Measurements from ENCODE around the gene ESPNL. TPM values are rescaled to one million over a fixed set of nuclear protein-coding genes. Genes with fewer than 3 reads are reported as not detected.

Gene ESPNL
- total and polyA plus RNA-seq, 9 of the 15 experiments (the other 6 are each of a cell fraction or from before 2014, with no cell fraction given), result 0.03 to 0.09 (median 0.05) TPM; not detected in 3

DNA sequence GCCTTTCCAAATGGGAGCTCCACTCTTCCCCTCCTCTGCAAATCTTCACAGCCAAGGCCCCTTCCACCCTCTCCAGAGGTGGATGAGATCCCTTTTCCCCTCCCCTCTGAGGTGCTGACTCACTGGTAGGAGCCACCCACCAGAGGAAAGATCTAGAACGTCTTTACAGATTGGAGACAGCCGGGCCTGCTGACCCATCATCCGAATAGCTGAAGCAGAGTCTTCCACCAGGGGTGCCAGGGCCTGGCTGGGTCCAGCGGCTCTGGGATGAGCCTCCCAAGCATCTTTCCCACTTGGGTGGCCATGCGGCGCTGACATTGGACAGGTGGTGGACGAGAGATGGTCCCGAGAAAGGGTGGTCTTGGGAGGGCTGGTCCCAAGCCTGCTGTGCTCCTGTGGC, 67.6 kb downstream of the ESPNL start:
- ChIA-PET POLR2A (interaction anchor here (0.6 to 1.2 kb wide), 5 partner anchors 9 to 716 kb away, joined by 3 to 5 read pairs (median 3); partner anchors contain the start of gene ERFE), CTCF (ENCODE audit: low intra/inter-chr PET ratio) (no interaction called here)
- Histone ChIP-seq H3K9ac (ENCODE audit: insufficient read depth in 1 of 2, low read depth in 2 of 2, low read length in 2 of 2) (peak overlapping the region in 1 of 2 experiments; percentile 44; a peak in 2 of 4 replicates), H3K4me1 (replicated peaks in 1 of 2; ENCODE audit: control insufficient read depth in 2 of 2, insufficient read depth in 2 of 2, low read length in 2 of 2) (peaks cover 33 to 37% of the 10 kb centered on the region in 2 experiments), H3K27me3 (ENCODE audit: control insufficient read depth in 2 of 2, insufficient read depth in 2 of 2, low read length in 2 of 2) (no peaks in the 10 kb centered on the region), H3K79me2 (ENCODE audit: control insufficient read depth, insufficient read depth, low read length) (no peaks in the 10 kb centered on the region), H3K9me1 (ENCODE audit: control insufficient read depth, insufficient read depth, low read length) (peaks cover 4% of the 10 kb centered on the region), H2AFZ (ENCODE audit: low read depth, low read length) (no peak overlapping the region), H3K27ac (ENCODE audit: extremely low read depth, low read depth, low read length) (peak overlapping the region; percentile 38; the same call in 1 of the 3 replicates), H3K4me2 (ENCODE audit: insufficient read depth, low read length) (peak overlapping the region; percentile 32; the same call in 1 of the 2 replicates), H3K4me3 (no peak overlapping the region), H3K36me3 (ENCODE audit: control insufficient read depth, insufficient read depth, low read length) (peaks cover 32% of the 10 kb centered on the region), H3K9me3 (replicated peaks; ENCODE audit: control insufficient read depth, insufficient read depth, low read depth, low read length) (no peaks in the 10 kb centered on the region), H4K20me1 (replicated peaks; ENCODE audit: control insufficient read depth, insufficient read depth, low read length) (no peaks in the 10 kb centered on the region)
- intact Hi-C loops (cut with micrococcal nuclease), result loop anchor here (5.0 kb wide), 1 partner anchor 70 kb away; no protein-coding TSS in a partner anchor
- in situ Hi-C loops (cut with MboI), result no loop called here
- 58% methylated on average over 8 of the region's 8 CpGs for WGBS (ENCODE audit: insufficient coverage, low coverage, missing lambda C conversion rate)
- ATAC-seq (peak; percentile 83), FAIRE-seq (no peak), DNase-seq (ENCODE audit: extremely low read depth in 1 of 4, low spot score in 3 of 4) (peak; percentile 27 to 66 (median 36))
- no TSS peak for BruUV-seq (replicated peaks)
- TF ChIP-seq, protein P1, sequence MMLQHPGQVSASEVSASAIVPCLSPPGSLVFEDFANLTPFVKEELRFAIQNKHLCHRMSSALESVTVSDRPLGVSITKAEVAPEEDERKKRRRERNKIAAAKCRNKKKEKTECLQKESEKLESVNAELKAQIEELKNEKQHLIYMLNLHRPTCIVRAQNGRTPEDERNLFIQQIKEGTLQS (IDR thresholded peaks at IDR 0.05), result peak; percentile 41; the same call in 1 of the 2 replicates
- TF ChIP-seq, protein P1 (CRISPR knock-in tag; conservative IDR thresholded peaks at IDR 0.05), result no peak
- TF ChIP-seq ZNF134 (CRISPR knock-in tag; conservative IDR thresholded peaks at IDR 0.05), result no peak
- TF ChIP-seq ZNF354B (CRISPR knock-in tag; IDR thresholded peaks at IDR 0.05), result no peak
- TF ChIP-seq, protein P2, sequence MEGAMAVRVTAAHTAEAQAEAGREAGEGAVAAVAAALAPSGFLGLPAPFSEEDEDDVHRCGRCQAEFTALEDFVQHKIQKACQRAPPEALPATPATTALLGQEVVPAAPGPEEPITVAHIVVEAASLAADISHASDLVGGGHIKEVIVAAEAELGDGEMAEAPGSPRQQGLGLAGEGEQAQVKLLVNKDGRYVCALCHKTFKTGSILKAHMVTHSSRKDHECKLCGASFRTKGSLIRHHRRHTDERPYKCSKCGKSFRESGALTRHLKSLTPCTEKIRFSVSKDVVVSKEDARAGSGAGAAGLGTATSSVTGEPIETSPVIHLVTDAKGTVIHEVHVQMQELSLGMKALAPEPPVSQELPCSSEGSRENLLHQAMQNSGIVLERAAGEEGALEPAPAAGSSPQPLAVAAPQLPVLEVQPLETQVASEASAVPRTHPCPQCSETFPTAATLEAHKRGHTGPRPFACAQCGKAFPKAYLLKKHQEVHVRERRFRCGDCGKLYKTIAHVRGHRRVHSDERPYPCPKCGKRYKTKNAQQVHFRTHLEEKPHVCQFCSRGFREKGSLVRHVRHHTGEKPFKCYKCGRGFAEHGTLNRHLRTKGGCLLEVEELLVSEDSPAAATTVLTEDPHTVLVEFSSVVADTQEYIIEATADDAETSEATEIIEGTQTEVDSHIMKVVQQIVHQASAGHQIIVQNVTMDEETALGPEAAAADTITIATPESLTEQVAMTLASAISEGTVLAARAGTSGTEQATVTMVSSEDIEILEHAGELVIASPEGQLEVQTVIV (CRISPR knock-in tag; IDR thresholded peaks at IDR 0.05; ENCODE audit: borderline replicate concordance), result no peak
- TF ChIP-seq JUND (IDR thresholded peaks at IDR 0.05; ENCODE audit: borderline replicate concordance, low read depth, low read length), result peak; percentile 64; the same call in 1 of the 2 replicates
- no peak for TF ChIP-seq JUND (tag; IDR thresholded peaks at IDR 0.05; ENCODE audit: borderline replicate concordance, low read depth, low read length)
- peak; percentile 22; the same call in 1 of the 2 replicates for TF ChIP-seq ARID1B (IDR thresholded peaks at IDR 0.05)
- 0 out of 2 replicates have a peak, but pooled peaks have one; percentile 21 for TF ChIP-seq SMAD4 (CRISPR knock-in tag; conservative IDR thresholded peaks at IDR 0.05)
- no peak for TF ChIP-seq PHF20 (IDR thresholded peaks at IDR 0.05; ENCODE audit: partially characterized antibody)
- TF ChIP-seq CBX3 (IDR thresholded peaks at IDR 0.05; ENCODE audit: borderline replicate concordance in 1 of 2, low read length in 2 of 2), result no peak
- no peak for TF ChIP-seq NONO (IDR thresholded peaks at IDR 0.05; ENCODE audit: low read depth in 2 of 2, low read length in 1 of 2)
- TF ChIP-seq KDM4B (IDR thresholded peaks at IDR 0.05; ENCODE audit: borderline replicate concordance in 2 of 2, low read depth in 1 of 2), result no peak
- TF ChIP-seq HEY1 (CRISPR knock-in tag; IDR thresholded peaks at IDR 0.05; ENCODE audit: borderline replicate concordance), result no peak
- TF ChIP-seq, protein P3, sequence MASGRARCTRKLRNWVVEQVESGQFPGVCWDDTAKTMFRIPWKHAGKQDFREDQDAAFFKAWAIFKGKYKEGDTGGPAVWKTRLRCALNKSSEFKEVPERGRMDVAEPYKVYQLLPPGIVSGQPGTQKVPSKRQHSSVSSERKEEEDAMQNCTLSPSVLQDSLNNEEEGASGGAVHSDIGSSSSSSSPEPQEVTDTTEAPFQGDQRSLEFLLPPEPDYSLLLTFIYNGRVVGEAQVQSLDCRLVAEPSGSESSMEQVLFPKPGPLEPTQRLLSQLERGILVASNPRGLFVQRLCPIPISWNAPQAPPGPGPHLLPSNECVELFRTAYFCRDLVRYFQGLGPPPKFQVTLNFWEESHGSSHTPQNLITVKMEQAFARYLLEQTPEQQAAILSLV (tag; IDR thresholded peaks at IDR 0.05), result no peak
- no peak for TF ChIP-seq SRSF1 (IDR thresholded peaks at IDR 0.05; ENCODE audit: low read depth, low read length)
- TF ChIP-seq RBFOX2 (IDR thresholded peaks at IDR 0.05; ENCODE audit: low read depth, low read length), result peak; percentile 57
- TF ChIP-seq ZNF316 (IDR thresholded peaks at IDR 0.05), result peak; percentile 54; the same call in 1 of the 2 replicates
- 0 out of 2 replicates have a peak, but pooled peaks have one; percentile 6 for TF ChIP-seq EGR1 (conservative IDR thresholded peaks at IDR 0.05)
- no peak for TF ChIP-seq MBD2 (IDR thresholded peaks at IDR 0.05; ENCODE audit: borderline replicate concordance, low read depth)
